Measurements from ENCODE around the gene ZNF341.

DNA sequence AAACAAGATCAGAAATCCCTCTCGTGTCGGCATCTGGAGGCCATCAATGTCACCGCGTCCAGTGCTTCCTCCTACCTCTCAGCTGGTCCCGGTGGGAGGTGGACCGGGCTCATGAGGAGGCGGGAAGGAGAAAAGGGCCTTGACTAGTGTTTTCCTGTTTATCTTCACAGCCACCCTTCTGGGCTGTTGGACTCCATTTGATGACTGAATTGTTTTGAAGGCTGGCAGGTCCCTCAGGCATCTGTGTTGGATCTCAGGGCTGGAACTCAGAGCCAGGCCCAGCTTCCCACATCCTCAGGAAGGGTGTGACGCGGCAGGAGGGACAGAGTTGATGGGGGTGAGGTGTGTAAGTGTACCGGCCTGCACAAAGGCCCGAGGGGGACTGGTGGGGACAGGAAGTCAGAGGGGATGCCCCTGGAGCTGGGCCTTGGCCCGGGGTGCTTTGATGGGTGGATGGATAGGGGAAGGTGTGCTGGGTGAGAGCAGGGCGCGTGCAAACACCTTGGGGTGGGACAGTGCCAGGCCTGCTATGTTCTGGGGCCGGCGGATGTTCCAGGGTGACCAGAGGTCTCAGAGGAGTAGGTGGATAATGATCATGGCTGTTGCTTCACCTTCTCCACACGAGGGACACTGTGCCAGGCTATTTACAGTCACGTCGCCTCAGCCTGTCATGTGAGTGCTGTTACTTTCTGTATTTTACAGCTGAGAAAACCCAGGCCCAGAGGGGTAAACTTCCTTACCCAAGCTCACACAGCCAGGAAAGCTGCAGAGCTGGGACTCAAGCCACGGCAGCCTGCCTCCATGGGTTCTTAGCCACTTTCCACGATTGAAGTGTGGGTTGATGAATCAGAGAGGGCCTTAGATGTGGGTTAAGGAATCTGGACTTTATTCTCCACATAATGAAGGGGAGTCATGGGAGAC, 61.5 kb downstream of the ZNF341 start:
- TF ChIP-seq POLR2A (IDR thresholded peaks at IDR 0.05; ENCODE audit: low read depth, low read length) (no peak), POLR2AphosphoS5 (IDR thresholded peaks at IDR 0.05; ENCODE audit: low read depth, low read length) (no peak)

All from GM12892 (cell line).